SJCRH30 (cell line): Measurements from ENCODE around the gene DPYSL4. TPM values are rescaled to one million over a fixed set of nuclear protein-coding genes. Genes with fewer than 3 reads are reported as not detected.

Experiments used
- DNase-seq, 2 experiments: peaks; one replicate each; pipeline ENCODE4 v3.0.0-alpha.2; 2015 to 2020
- H3K27ac ChIP-seq: fragments of 250-450 bp; sonication (Bioruptor Pico); 2 replicates; pipeline ENCODE4 v1.5.1; 2020; ENCODE audit warnings: mild to moderate bottlenecking, moderate library complexity
- H3K27me3 ChIP-seq: fragments of 250-450 bp; sonication (Bioruptor Pico); 2 replicates; pipeline ENCODE4 v1.5.1; 2020; ENCODE audit warnings: mild to moderate bottlenecking, moderate library complexity
- H3K36me3 ChIP-seq: fragments of 250-450 bp; sonication (Bioruptor Pico); 2 replicates; pipeline ENCODE4 v1.5.1; 2020; ENCODE audit warnings: mild to moderate bottlenecking, moderate library complexity
- H3K4me1 ChIP-seq: fragments of 250-450 bp; sonication (Bioruptor Pico); 2 replicates; pipeline ENCODE4 v1.5.1; 2020; ENCODE audit warnings: mild to moderate bottlenecking, moderate library complexity
- H3K4me3 ChIP-seq: fragments of 250-450 bp; sonication (Bioruptor Pico); 2 replicates; pipeline ENCODE4 v1.5.1; 2020; ENCODE audit warnings: mild to moderate bottlenecking, moderate library complexity
- H3K9me3 ChIP-seq: fragments of 250-450 bp; sonication (Bioruptor Pico); replicated peaks from 2 replicates; pipeline ENCODE4 v1.5.1; 2020; ENCODE audit warnings: mild to moderate bottlenecking, moderate library complexity
- total RNA-seq: library from RNA; depleted of rRNA; stranded (reverse); fragments of >200 nt; shearing (Covaris generic); gene quantifications from 2 replicates; pipeline ENCODE4 v1.2.3, GENCODE V29; 2014; rRNA removed

DPYSL4 gene
- not detected in 2 replicates for total RNA-seq

DNA sequence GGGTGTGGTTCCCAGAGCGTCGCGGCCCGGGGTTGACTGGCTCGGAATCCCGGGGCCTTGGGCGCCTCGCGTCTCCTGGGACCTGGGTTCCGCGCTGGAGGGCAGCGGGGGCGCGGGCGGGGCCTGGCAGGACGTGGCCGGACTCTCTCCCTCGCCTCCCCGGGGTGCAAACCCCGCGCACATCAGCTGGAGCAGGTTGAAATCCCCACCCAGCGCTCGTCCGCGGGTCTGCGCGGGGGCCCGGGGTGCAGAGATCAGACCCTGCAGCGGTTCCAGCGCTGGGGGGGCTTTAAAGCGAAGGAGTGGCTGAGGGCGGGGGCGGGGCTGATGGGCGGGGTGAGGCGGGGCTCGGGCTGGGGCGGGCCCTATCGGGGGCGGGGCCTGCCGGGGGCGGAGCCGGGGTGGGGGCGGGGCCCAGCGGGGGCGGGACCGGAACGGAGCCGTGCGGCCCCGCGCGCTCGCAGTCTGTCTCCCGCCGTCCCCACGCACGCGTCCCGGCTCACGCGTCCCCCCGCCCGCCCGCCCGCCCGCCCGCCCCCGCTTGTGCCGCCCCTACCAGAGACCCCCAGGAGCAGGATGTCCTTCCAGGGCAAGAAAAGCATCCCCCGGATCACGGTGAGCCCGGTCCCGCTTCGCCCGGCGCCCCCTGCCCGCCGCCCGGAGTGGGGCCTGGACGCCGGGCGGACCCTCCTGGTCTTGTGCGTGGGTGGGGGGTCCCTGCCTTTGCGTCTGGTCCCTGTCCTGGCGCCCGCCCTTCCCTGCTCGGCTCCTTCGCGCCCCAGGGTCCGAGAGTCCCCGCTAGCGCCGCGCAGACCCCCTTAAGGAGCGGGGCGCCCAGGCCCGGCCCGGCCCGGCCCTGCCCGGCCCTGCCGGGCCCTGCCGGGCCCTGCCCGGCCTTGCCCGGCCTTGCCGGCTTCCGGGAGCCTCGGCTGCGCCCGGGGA is at the start of gene DPYSL4:
DPYSL4 (plus strand) TSS at position 461 of the 942 bp plus-strand sequence; CDS start at position 577, 116 bp downstream.
- Histone ChIP-seq H3K4me1 (no peaks in the 10 kb centered on the region), H3K9me3 (no peaks in the 10 kb centered on the region), H3K4me3 (no peak within 1 kb of the TSS), H3K36me3 (no peaks in the 10 kb centered on the region), H3K27ac (no peak within 1 kb of the TSS), H3K27me3 (no peaks in the 10 kb centered on the region)
- DNase-seq, result no peak

- Histone ChIP-seq H3K9me3 (no peaks in the 10 kb centered on the region), H3K27ac (no peak overlapping the region), H3K27me3 (no peaks in the 10 kb centered on the region), H3K36me3 (no peaks in the 10 kb centered on the region), H3K4me1 (no peaks in the 10 kb centered on the region), H3K4me3 (no peak overlapping the region)
- DNase-seq, result no peak
These were observed 49.4 kb upstream of the DPYSL4 start for GRCh38 chr10:132137111-132138072.

GRCh38 chr10:132138133-132138532 is 48.6 kb upstream of the DPYSL4 start:
- Histone ChIP-seq H3K4me3 (no peak overlapping the region), H3K27me3 (no peaks in the 10 kb centered on the region), H3K27ac (no peak overlapping the region), H3K9me3 (no peaks in the 10 kb centered on the region), H3K36me3 (no peaks in the 10 kb centered on the region), H3K4me1 (no peaks in the 10 kb centered on the region)
- DNase-seq, result no peak

- H3K4me3 ChIP-seq, result no peak overlapping the region
- H3K27ac ChIP-seq, result no peak overlapping the region
- H3K9me3 ChIP-seq, result no peaks in the 10 kb centered on the region
- no peaks in the 10 kb centered on the region for H3K4me1 ChIP-seq
- H3K27me3 ChIP-seq, result no peaks in the 10 kb centered on the region
- no peak for DNase-seq
- no peaks in the 10 kb centered on the region for H3K36me3 ChIP-seq
These were observed 48.2 kb upstream of the DPYSL4 start for GRCh38 chr10:132138596-132138995.

DNA sequence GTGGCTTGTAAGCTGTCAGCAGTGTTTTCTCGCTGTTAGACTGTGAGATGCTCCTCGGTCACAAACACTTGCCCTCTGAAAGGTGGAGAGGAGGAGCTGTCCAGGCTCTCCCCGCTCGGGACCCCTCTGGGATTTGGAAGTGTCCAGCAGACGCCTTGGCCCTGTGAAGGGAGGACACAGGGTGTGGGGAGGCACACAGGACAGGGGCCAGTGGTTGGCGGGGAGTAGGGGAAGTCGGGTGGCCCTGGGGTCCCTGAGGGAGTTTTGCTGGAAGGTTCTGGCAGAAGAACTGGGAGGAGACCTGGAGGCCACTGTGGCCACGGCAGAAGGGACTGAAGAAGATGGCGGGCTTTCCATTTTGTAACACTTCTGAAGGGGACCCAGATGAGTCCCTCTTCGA is 47.2 kb upstream of the DPYSL4 start:
- no peak overlapping the region for H3K27ac ChIP-seq
- H3K4me1 ChIP-seq, result no peaks in the 10 kb centered on the region
- H3K36me3 ChIP-seq, result no peaks in the 10 kb centered on the region
- no peaks in the 10 kb centered on the region for H3K9me3 ChIP-seq
- no peak overlapping the region for H3K4me3 ChIP-seq
- no peaks in the 10 kb centered on the region for H3K27me3 ChIP-seq
- DNase-seq, result no peak

DNA sequence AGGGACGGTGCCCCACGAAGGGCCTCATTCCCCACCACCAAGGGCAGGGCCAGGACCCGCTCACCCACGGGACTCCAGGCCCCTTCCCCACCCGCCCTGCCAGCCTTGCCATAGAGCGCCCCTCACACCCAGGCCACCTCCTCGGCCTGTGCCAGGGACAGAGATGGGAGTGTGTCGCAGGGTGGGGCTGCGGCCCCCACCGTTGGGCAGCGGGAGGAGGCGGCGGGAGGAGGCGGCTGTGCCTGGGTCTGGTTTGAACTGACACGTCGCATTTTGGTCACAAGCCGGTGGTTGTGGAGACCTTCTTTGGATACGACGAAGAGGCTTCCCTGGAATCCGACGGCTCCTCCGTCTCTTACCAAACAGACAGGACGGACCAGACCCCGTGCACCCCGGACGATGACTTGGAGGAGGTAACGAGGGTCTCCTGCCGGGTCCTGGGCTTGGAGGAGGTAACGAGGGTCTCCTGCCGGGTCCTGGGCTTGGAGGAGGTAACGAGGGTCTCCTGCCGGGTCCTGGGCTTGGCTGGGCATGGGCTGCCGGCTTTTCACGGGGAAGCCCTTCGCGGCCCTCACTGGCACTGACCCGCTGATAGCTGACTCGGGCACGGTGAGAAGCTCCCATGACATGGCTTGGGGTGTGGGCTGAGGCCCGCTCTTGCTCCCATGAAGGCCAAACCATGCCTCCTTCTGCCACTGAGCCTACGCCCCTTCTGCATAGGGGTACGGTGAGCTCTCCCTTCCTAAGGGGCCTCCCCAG is 46.4 kb upstream of the DPYSL4 start:
- Histone ChIP-seq H3K36me3 (no peaks in the 10 kb centered on the region), H3K4me1 (no peaks in the 10 kb centered on the region)

GRCh38 chr10:132141076-132141475 is 45.7 kb upstream of the DPYSL4 start:
- no peak overlapping the region for H3K4me3 ChIP-seq
- no peaks in the 10 kb centered on the region for H3K9me3 ChIP-seq
- no peak overlapping the region for H3K27ac ChIP-seq
- no peak for DNase-seq
- no peaks in the 10 kb centered on the region for H3K36me3 ChIP-seq
- H3K4me1 ChIP-seq, result no peaks in the 10 kb centered on the region
- H3K27me3 ChIP-seq, result no peaks in the 10 kb centered on the region

More for the DNA sequence above, 46.4 kb upstream of the DPYSL4 start:
- no peaks in the 10 kb centered on the region for H3K27me3 ChIP-seq
- no peak overlapping the region for H3K27ac ChIP-seq
- H3K9me3 ChIP-seq, result no peaks in the 10 kb centered on the region
- DNase-seq, result no peak
- H3K4me3 ChIP-seq, result no peak overlapping the region

DNA sequence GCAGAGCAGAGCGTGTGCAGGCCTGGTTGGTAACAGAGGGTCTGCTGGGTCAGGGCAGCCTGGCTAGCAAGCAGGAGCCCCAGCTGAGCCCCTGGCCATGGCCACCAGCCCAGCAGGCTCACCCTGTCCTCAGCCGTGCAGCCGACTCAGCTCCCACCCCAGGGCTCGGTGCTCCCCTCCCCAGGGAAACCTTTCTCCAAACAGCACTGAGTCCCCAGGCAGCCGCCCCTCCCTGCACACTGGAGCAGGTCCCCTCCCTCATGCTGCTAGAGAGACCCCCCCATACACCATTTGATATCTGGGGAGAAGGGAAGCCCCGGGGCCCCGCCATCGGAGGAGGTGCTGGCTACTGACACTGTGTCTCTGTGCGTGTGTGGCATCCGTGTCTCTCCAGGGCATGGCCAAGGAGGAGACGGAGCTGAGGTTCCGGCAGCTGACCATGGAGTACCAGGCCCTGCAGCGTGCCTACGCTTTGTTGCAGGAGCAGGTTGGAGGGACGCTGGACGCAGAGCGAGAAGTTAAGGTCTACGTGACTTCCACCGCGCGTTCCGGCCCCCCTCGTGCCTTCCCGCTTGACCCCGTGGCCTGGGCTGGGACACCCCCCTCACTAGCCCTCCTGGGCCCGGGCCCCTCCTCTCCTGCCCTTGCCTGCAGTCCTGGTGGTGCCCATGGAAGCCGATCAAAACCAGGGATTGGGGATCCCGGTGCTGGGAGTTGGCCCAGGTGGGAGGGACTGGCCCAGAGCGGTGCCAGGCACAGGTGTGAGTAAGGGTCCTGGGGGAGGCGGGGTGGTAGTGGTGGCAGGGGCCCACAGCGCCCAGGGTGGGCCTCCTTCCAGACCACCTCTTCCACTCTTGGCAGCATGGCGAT is 45.0 kb upstream of the DPYSL4 start:
- Histone ChIP-seq H3K27me3 (no peaks in the 10 kb centered on the region), H3K4me1 (no peaks in the 10 kb centered on the region), H3K9me3 (no peaks in the 10 kb centered on the region), H3K4me3 (no peak overlapping the region), H3K27ac (no peak overlapping the region), H3K36me3 (no peaks in the 10 kb centered on the region)
- DNase-seq, result no peak

DNA sequence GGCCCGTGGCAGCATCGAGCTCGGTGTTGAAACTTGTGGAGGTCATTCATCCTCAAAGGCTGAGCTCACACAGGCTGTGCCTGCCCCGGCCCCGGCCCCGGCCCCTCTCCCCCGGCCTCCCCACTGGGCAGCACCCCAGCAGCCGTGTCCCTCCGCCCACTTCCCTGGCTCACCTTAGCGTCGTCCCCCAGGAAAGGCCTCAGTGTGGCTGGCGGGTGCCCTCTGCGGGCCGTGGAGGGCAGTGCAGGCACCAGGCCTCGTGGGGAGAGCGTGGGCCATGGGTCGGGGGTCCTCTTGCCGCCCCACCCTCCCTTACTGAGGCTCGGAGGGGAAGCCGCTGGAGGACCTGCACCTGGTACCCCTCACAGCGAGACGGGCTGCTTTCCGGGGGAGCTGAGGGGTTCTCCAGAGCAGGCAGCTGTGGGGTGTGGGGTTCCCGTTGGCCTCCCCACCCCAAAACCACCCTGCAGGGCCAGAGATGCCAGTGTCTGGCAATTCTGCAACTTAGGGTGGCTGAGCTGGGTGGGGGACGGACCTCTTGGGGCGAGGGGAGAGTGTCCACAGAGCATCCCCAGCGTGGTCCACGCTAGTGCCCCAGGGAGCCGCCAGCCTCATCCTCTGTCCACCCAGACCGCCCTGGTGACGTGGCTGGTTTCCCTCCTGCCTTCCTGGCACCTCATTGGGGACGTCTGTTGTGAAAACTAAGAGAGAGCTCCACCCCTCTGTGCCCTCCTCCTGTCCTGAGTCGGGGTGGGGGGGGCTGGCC is 44.2 kb upstream of the DPYSL4 start:
- Histone ChIP-seq H3K36me3 (no peaks in the 10 kb centered on the region), H3K27me3 (no peaks in the 10 kb centered on the region), H3K4me3 (no peak overlapping the region), H3K9me3 (no peaks in the 10 kb centered on the region), H3K4me1 (no peaks in the 10 kb centered on the region), H3K27ac (no peak overlapping the region)
- peak; percentile 30 to 47 for DNase-seq

- no peak for DNase-seq
- no peaks in the 10 kb centered on the region for H3K4me1 ChIP-seq
- H3K4me3 ChIP-seq, result no peak overlapping the region
- no peak overlapping the region for H3K27ac ChIP-seq
- H3K9me3 ChIP-seq, result no peaks in the 10 kb centered on the region
- no peaks in the 10 kb centered on the region for H3K36me3 ChIP-seq
- no peaks in the 10 kb centered on the region for H3K27me3 ChIP-seq
These were observed 43.6 kb upstream of the DPYSL4 start for GRCh38 chr10:132143162-132143561.

DNA sequence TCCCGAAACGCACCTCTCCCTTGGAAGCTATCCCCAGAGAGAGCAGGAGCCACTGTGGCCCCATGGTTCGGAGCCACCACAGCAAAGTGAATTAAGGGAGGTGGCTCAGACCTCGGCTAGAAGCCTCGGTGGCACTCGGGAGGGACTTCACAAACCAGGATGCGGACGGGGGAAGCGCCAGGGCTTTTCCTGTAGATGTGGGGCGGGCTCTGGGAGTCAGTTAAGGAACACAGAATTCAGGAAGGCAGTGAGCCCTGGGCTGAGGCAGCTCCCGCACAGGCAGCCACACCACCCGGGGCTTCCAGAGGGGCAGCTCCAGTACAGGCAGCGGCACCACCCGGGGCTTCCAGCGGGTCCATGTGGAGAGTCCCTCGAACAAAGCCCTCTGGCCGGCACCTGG is 42.7 kb upstream of the DPYSL4 start:
- Histone ChIP-seq H3K4me3 (no peak overlapping the region), H3K4me1 (no peaks in the 10 kb centered on the region), H3K27me3 (no peaks in the 10 kb centered on the region), H3K27ac (no peak overlapping the region), H3K36me3 (no peaks in the 10 kb centered on the region), H3K9me3 (no peaks in the 10 kb centered on the region)
- no peak for DNase-seq

- Histone ChIP-seq H3K4me1 (no peaks in the 10 kb centered on the region), H3K36me3 (no peaks in the 10 kb centered on the region), H3K4me3 (no peak overlapping the region), H3K9me3 (no peaks in the 10 kb centered on the region), H3K27me3 (no peaks in the 10 kb centered on the region), H3K27ac (no peak overlapping the region)
- DNase-seq, result no peak
These were observed 41.7 kb upstream of the DPYSL4 start for GRCh38 chr10:132145002-132145401.

DNA sequence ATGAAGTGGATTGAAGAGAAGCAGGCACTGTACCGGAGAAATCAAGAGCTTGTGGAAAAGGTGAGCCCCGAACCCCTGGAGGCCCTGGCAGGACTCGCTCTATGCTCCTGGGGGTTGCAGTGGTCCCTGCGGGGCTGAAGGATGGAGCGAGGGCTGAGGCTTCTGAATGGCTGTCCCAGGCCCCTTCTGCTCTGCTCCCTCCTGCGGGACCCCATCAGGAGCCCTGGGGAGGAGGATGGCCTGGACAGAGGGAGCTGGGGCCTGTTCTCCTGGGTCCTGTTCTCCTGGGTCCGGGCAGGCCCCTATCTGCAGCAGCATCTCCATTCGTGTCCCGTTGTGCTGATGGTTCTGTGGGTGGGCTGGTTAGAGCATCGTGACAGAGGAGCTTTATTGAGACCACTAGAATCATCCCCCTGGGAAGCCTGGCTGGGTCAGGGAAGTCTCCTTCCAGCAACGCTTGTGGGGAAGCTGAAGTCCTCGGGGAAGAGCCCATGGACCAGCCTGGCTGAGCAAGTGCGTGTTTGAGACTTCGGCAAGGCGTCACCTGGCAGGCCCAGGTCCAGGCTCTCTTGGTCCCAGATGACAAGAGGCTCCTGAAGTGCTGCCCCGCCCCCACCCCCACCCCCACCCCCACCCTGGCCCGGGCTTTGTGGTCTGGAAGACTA is 41.1 kb upstream of the DPYSL4 start:
- Histone ChIP-seq H3K4me3 (no peak overlapping the region), H3K4me1 (no peaks in the 10 kb centered on the region), H3K27me3 (no peaks in the 10 kb centered on the region), H3K36me3 (no peaks in the 10 kb centered on the region), H3K9me3 (no peaks in the 10 kb centered on the region), H3K27ac (no peak overlapping the region)
- DNase-seq, result no peak
